HL-60 (cell line): ENCODE data around the gene RPL6.

Experiments used
- CTCF ChIP-seq: IDR thresholded peaks from one replicate; pipeline ENCODE4 v1.5.1; 2011; ENCODE audit warnings: low read length, control low read depth, inconsistent platforms; ENCODE audit not compliant: insufficient read depth
- GABPA ChIP-seq: IDR thresholded peaks from 2 replicates; pipeline ENCODE4 v1.6.1; 2012; ENCODE audit warnings: low read depth
- POLR2AphosphoS5 ChIP-seq: IDR thresholded peaks from 2 replicates; pipeline ENCODE4 v1.6.1; 2012; ENCODE audit warnings: low read depth
- REST ChIP-seq: IDR thresholded peaks from 2 replicates; pipeline ENCODE4 v1.6.1; 2012; ENCODE audit warnings: low read depth; ENCODE audit not compliant: insufficient replicate concordance
- SPI1 ChIP-seq: IDR thresholded peaks from 2 replicates; pipeline ENCODE4 v1.6.1; 2012; ENCODE audit warnings: low read depth, mild to moderate bottlenecking, borderline replicate concordance

GRCh38 chr12:112380663-112381405 is 28.6 kb downstream of the RPL6 start:
- TF ChIP-seq CTCF (no peak), GABPA (no peak), POLR2AphosphoS5 (no peak), REST (no peak), SPI1 (no peak)
